Adipocyte (in vitro differentiated cells): ENCODE data around the gene GTF2H1.
A peak's percentile ranks its signal among the peaks of the same experiment; 100 is the strongest.

ENCODE experiments used
- DNase-seq: peaks from one replicate; pipeline ENCODE4 v3.0.0-alpha.2; 2015; ENCODE audit warnings: low read depth
- H3K27me3 ChIP-seq: replicated peaks from 2 replicates; pipeline ENCODE4 v1.7.0; 2013; ENCODE audit warnings: mild to moderate bottlenecking, low read length, moderate library complexity; ENCODE audit not compliant: control insufficient read depth, insufficient read depth
- H3K36me3 ChIP-seq: 2 replicates; pipeline ENCODE4 v1.7.0; 2013; ENCODE audit warnings: low read length, mild to moderate bottlenecking, moderate library complexity; ENCODE audit not compliant: control insufficient read depth, insufficient read depth, severe bottlenecking
- H3K4me1 ChIP-seq: 2 replicates; pipeline ENCODE4 v1.7.0; 2013; ENCODE audit warnings: mild to moderate bottlenecking, low read length, moderate library complexity; ENCODE audit not compliant: control insufficient read depth, insufficient read depth
- H3K4me3 ChIP-seq: 2 replicates; pipeline ENCODE4 v1.7.0; 2013; ENCODE audit warnings: mild to moderate bottlenecking, low read length, moderate library complexity
- H3K9ac ChIP-seq: 2 replicates; pipeline ENCODE4 v1.7.0; 2013; ENCODE audit warnings: mild to moderate bottlenecking, low read length, moderate library complexity
- H3K9me3 ChIP-seq: 2 replicates; pipeline ENCODE4 v1.7.0; 2013; ENCODE audit warnings: mild to moderate bottlenecking, low read length, moderate library complexity; ENCODE audit not compliant: control insufficient read depth

GTF2H1 gene

GRCh38 chr11:18383388-18384156, 61.2 kb downstream of the GTF2H1 start:
- H3K4me1 ChIP-seq, result peaks cover 27% of the 10 kb centered on the region
- H3K36me3 ChIP-seq, result no peaks in the 10 kb centered on the region
- H3K9ac ChIP-seq, result peak overlapping the region; percentile 87
- no peaks in the 10 kb centered on the region for H3K9me3 ChIP-seq
- no peaks in the 10 kb centered on the region for H3K27me3 ChIP-seq
- peak; percentile 98 for DNase-seq
- peak overlapping the region; percentile 72 for H3K4me3 ChIP-seq

- Histone ChIP-seq H3K27me3 (no peaks in the 10 kb centered on the region), H3K4me1 (peaks cover 27% of the 10 kb centered on the region), H3K9ac (peak overlapping the region; percentile 87), H3K9me3 (no peaks in the 10 kb centered on the region), H3K36me3 (no peaks in the 10 kb centered on the region), H3K4me3 (peak overlapping the region; percentile 51)
- DNase-seq, result peak; percentile 87
Measured at GRCh38 chr11:18384157-18384641, 61.8 kb downstream of the GTF2H1 start.

DNA sequence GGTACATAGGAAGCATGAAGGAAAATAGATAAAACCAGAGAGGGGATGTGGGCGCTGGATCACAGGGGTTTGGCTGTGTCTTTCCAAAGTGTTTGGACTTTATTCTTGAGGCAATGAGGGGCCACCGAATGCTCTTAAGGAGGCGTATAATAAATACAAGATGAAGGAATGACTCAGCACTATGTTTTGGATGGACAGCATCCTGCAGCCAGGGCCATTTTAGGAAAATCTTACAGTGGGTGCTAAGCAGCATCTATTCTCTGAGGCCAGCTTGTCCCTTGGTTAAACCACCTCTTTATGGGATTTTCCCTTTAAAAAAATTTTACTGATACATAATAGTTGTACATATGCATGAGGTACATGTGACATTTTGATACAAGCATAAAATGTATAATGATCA, 67.7 kb downstream of the GTF2H1 start:
- H3K4me1 ChIP-seq, result peaks cover 31% of the 10 kb centered on the region
- no peak for DNase-seq
- H3K36me3 ChIP-seq, result no peaks in the 10 kb centered on the region
- H3K27me3 ChIP-seq, result no peaks in the 10 kb centered on the region
- no peak overlapping the region for H3K9ac ChIP-seq
- H3K9me3 ChIP-seq, result no peaks in the 10 kb centered on the region
- H3K4me3 ChIP-seq, result no peak overlapping the region

- no peak for DNase-seq
- H3K36me3 ChIP-seq, result peaks cover 15% of the 10 kb centered on the region
- H3K4me1 ChIP-seq, result peaks cover 39% of the 10 kb centered on the region
- H3K4me3 ChIP-seq, result peak overlapping the region; percentile 40
- H3K9ac ChIP-seq, result peak overlapping the region; percentile 58
- H3K9me3 ChIP-seq, result no peaks in the 10 kb centered on the region
- no peaks in the 10 kb centered on the region for H3K27me3 ChIP-seq
Measured at GRCh38 chr11:18392434-18393321, 70.3 kb downstream of the GTF2H1 start.

DNA sequence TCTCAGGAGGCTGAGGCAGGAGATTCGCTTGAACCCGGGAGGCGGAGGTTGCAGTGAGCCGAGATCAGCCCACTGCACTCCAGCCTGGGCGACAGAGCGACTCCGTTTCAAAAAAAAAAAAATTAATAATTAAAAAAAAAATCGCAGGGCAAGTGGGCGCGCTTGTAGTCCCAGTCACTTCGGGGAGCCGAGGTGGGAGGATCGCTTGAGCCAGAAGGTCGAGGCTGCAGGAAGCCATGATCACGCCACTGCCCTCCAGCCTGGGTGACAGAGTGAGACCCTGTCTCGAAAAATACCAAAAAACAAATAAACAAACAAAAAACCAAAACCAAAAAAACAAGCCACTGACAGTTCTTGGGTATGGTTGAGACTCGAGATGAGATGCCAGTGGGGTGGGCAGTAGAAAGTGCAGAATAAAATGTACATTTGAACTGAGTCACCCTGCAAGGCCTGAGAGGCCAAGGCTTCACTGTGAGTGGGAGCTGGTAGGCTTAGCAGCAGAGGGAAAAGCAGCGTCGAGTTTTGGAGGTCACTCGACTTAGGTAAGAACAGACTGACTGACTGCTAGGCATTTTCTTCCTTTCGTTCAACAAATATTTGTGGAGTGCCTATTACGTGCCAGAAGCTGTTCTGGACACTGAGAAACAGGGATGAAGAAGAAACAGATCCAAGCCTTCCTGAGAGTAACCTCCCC, 71.4 kb downstream of the GTF2H1 start:
- peak overlapping the region; percentile 96 for H3K4me3 ChIP-seq
- H3K9me3 ChIP-seq, result no peaks in the 10 kb centered on the region
- H3K4me1 ChIP-seq, result peaks cover 43% of the 10 kb centered on the region
- no peaks in the 10 kb centered on the region for H3K27me3 ChIP-seq
- H3K9ac ChIP-seq, result peak overlapping the region; percentile 95
- H3K36me3 ChIP-seq, result peaks cover 26% of the 10 kb centered on the region
- no peak for DNase-seq

DNA sequence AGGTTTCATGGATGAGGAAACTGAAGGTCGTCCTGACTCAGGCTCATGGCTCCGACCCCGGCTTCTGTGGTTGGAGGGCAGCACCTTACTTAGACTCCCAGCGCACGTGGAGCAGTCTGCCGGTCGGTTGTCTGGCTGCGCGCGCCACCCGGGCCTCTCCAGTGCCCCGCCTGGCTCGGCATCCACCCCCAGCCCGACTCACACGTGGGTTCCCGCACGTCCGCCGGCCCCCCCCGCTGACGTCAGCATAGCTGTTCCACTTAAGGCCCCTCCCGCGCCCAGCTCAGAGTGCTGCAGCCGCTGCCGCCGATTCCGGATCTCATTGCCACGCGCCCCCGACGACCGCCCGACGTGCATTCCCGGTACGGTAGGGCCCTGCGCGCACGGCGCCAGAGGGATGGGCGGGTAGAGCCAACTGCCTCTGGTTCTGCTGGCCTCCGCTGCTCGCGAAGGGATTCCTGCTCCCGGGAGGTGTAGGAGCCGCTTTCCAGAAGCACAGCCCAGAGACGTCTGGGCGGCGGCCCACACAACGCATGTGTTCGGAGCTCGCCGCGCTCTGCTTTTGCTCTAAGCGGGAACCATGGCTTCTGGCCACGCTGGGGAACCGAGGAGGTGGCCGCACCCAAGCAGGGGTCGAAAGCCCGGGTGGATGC, 72.0 kb downstream of the GTF2H1 start, which contains the start of gene LDHA:
TSS of gene LDHA (plus strand) at position 289 of the 653 bp plus-strand sequence. CDS start 2,280 bp downstream, outside the sequence.
- Histone ChIP-seq H3K9me3 (no peaks in the 10 kb centered on the region), H3K27me3 (no peaks in the 10 kb centered on the region), H3K9ac (peak within 1 kb of the TSS; percentile 95), H3K4me1 (peaks cover 50% of the 10 kb centered on the region), H3K36me3 (peaks cover 32% of the 10 kb centered on the region), H3K4me3 (peak within 1 kb of the TSS; percentile 96)
- peak; percentile 99 for DNase-seq

DNA sequence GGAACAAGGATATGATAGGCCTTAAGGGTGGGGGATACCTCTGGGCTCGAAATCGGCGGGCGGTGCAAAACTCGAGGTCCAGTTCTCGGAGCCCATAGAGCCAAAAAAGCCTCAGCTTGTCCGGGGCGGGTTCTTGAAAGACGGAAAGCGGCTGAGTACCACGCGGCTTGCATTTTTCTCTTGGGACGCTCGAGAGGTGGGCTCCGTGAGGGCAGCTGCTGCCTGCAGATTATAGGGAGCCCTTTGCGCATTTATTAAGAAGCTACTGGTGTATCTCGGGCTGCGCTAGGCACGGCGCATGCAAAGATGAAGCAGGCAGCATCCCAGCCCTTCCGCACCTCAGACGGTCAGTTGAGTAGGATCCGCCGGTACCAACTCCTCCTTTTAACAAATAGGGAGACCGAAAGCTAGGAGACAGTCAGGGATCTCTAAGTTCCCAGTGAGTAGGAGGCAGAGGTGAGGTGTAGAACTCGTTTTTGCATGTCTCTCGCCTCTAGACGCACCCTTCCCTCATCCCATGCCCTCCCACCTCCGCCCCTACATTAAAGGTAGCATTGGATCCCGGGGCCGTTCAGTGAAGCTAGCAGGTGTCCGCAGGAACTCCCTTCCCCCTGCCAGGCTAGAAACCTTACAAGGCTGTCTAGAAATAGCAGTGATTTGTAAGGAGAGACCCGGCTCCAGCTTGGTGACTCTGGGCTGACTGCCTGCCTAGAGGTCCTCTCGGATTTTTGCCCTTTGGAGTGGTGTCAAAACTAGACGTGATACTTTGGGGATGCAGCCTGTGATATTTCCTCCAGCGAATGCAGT, 72.8 kb downstream of the GTF2H1 start:
- DNase-seq, result peak; percentile 37
- peak overlapping the region; percentile 96 for H3K4me3 ChIP-seq
- H3K4me1 ChIP-seq, result peaks cover 57% of the 10 kb centered on the region
- H3K9ac ChIP-seq, result peak overlapping the region; percentile 95
- peaks cover 40% of the 10 kb centered on the region for H3K36me3 ChIP-seq
- H3K9me3 ChIP-seq, result no peaks in the 10 kb centered on the region
- no peaks in the 10 kb centered on the region for H3K27me3 ChIP-seq

DNA sequence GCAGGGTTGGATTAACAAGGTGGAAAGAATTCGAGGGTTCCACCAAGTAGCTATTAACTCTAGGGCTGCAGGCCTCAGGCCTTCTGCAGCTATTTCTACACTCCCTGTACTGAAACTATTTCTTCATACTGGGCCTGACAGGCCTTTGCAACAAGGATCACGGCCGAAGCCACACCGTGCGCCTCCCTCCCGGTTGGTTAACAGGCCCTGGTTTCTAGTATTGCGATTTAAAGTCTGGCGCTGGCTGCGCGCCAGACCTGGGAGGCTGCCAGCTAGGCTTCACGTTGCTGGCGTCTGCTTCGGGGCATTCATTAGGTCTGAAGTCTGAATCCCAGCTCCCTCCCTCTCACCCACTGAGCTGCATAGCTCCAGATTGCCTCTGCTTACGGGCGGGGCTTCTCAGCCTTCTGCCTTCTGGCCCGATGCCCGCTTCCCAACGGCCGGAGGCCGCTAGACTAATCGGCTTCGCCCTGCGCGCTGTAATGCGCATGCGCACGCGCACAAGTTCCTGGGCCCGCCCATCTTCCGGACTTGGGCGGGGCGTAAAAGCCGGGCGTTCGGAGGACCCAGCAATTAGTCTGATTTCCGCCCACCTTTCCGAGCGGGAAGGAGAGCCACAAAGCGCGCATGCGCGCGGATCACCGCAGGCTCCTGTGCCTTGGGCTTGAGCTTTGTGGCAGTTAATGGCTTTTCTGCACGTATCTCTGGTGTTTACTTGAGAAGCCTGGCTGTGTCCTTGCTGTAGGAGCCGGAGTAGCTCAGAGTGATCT, 73.6 kb downstream of the GTF2H1 start:
- Histone ChIP-seq H3K4me3 (peak overlapping the region; percentile 96), H3K27me3 (no peaks in the 10 kb centered on the region), H3K4me1 (peaks cover 61% of the 10 kb centered on the region), H3K9ac (peak overlapping the region; percentile 95), H3K36me3 (peaks cover 47% of the 10 kb centered on the region), H3K9me3 (no peaks in the 10 kb centered on the region)
- DNase-seq, result peak; percentile 99

DNA sequence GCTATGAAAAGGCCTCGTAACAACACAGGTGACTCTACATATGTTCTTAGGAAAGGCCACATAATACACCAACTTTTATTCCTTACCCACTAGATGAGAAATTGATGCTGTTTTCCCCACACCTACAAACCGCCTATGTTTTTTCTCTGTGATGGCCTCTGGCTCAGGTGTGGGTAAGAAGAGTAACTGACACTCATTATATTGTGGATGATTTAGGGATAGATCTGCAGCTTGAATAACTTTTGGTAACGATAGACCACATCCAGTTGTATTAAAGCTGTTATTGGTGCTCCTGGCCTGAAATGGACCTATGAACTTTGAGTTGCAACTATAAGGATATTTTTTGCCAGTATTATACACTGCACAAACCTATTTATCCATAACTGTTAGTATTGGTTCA, 75.6 kb downstream of the GTF2H1 start:
- Histone ChIP-seq H3K36me3 (peaks cover 62% of the 10 kb centered on the region), H3K4me3 (peak overlapping the region; percentile 96), H3K9me3 (no peaks in the 10 kb centered on the region), H3K4me1 (peaks cover 53% of the 10 kb centered on the region), H3K27me3 (no peaks in the 10 kb centered on the region), H3K9ac (peak overlapping the region; percentile 95)
- DNase-seq, result no peak
